Stomach (tissue), 9 donors: ENCODE measurements around the gene SULF2. TPM values are rescaled to one million over a fixed set of nuclear protein-coding genes. Genes with fewer than 3 reads are reported as not detected.
A peak's percentile ranks its signal among the peaks of the same experiment; 100 is the strongest.

Experiments
- DNase-seq, 2 donors: peaks; one replicate each; pipeline versions ENCODE4 v3.0.0 to v3.0.0-alpha.2; 2013 to 2019
- H3K27ac ChIP-seq, 5 donors: fragments of 200-600 bp in 4 of 5; sonication (generic) in 4 of 5; one replicate each; pipeline ENCODE4 v1.5.1; 2013 to 2019; ENCODE audit warnings: mild to moderate bottlenecking in 1 of 5, moderate library complexity in 1 of 5
- H3K27me3 ChIP-seq, 3 donors: fragments of 200-600 bp; sonication (generic); one replicate each; pipeline ENCODE4 v1.5.1; 2017 to 2019; ENCODE audit warnings: mixed run types in 1 of 3
- H3K36me3 ChIP-seq, 4 donors: fragments of 200-600 bp; sonication (generic); 1 replicate in 3 of 4; 2 replicates in 1 of 4; pipeline ENCODE4 v1.5.1; 2016 to 2019
- H3K4me1 ChIP-seq, 4 donors: fragments of 200-600 bp; sonication (generic); one replicate each; pipeline ENCODE4 v1.5.1; 2016 to 2019
- H3K4me3 ChIP-seq, 4 donors: fragments of 200-600 bp; sonication (generic) in 3 of 4; one replicate each; pipeline ENCODE4 v1.5.1; 2016 to 2019; ENCODE audit warnings: mild to moderate bottlenecking in 1 of 4
- H3K9me3 ChIP-seq, 4 donors: fragments of 200-600 bp; sonication (generic); one replicate each; pipeline ENCODE4 v1.5.1; 2016 to 2019
- CTCF ChIP-seq, 7 experiments: fragments of 450-650 bp in 4 of 7; fragments of 200-600 bp in 3 of 7; sonication (generic) in 3 of 7; IDR thresholded peaks; one replicate each; pipeline ENCODE4 v1.5.1; 2016 to 2019; ENCODE audit warnings: antibody characterized with exemption in 7 of 7, control low read depth in 2 of 7, mild to moderate bottlenecking in 1 of 7
- EP300 ChIP-seq: sonication (generic); formaldehyde crosslinking; IDR thresholded peaks from one replicate; pipeline ENCODE4 v1.6.1; 2017; ENCODE audit warnings: antibody characterized with exemption
- POLR2A ChIP-seq, 4 donors: fragments of 450-650 bp; IDR thresholded peaks; one replicate each; pipeline ENCODE4 v1.6.1; 2016; ENCODE audit warnings: antibody characterized with exemption in 4 of 4, control low read depth in 2 of 4, mild to moderate bottlenecking in 1 of 4, moderate library complexity in 1 of 4
- POLR2AphosphoS5 ChIP-seq, 3 donors: sonication (generic); formaldehyde crosslinking; IDR thresholded peaks; one replicate each; pipeline ENCODE4 v1.6.1; 2016; ENCODE audit warnings: antibody characterized with exemption in 3 of 3
- WGBS, 5 donors: extraction: QIAGEN DNeasy Blood & Tissue Kit in 3 of 5; methylation state at CpG; one replicate each; pipeline versions ENCODE4 v1.1.5 to v1.1.7; 2013 to 2018; 5-methylcytosine and 5-hydroxymethylcytosine counted together
- intact Hi-C: fragments of 100-400 bp; cut with DNase I; formaldehyde crosslinking; loops from one replicate; pipeline ENCODE4 v1.15.1; 2023; ENCODE audit warnings: low total_unique reads
- polyA plus RNA-seq, 3 donors: library from polyadenylated mRNA; stranded (reverse); fragments of 200-250 nt; gene quantifications; one replicate each; pipeline ENCODE4 v1.2.3, GENCODE V29; 2013
- total RNA-seq, 5 donors: library from RNA; depleted of rRNA; stranded (reverse); fragments of >200 nt; gene quantifications; one replicate each; pipeline versions ENCODE4 v1.1.0 to v1.2.3, GENCODE V29; 2014 to 2016
- donor health status: healthy with polysubstance abuse.
- donor health status: Bipolar disorder and iron deficiency.
- donor health status: healthy.

The SULF2 gene
- total and polyA plus RNA-seq, 8 donors = 9.0 to 226 (median 27.3) TPM

- TF ChIP-seq POLR2AphosphoS5 (IDR thresholded peaks at IDR 0.05) (peak in 1 of 3 donors; percentile 21), POLR2A (IDR thresholded peaks at IDR 0.05) (no peak)
- peaks cover 0 to 27% (median 9%) of the 10 kb centered on the region in 4 donors for H3K4me1 ChIP-seq
- peaks cover 0 to 3% (median 0%) of the 10 kb centered on the region in 4 donors for H3K36me3 ChIP-seq
- H3K27me3 ChIP-seq = no peaks in the 10 kb centered on the region
- intact Hi-C loops = no loop called here
- peak; percentile 58 to 63 for DNase-seq
- H3K27ac ChIP-seq = peak overlapping the region in 4 of 5 donors; percentile 7 to 52 (median 22)
- H3K9me3 ChIP-seq = peaks cover 0 to 11% (median 4%) of the 10 kb centered on the region in 4 donors
- no peak overlapping the region for H3K4me3 ChIP-seq
- WGBS, 5 donors = 50 to 57% (median 54%) methylated on average over 16 of the region's 16 CpGs
Measured at GRCh38 chr20:47768016-47768824, 17.1 kb downstream of the SULF2 start.

GRCh38 chr20:47765691-47766594 is 19.3 kb downstream of the SULF2 start:
- Histone ChIP-seq H3K4me1 (peaks cover 0 to 34% (median 9%) of the 10 kb centered on the region in 4 donors), H3K27me3 (no peaks in the 10 kb centered on the region), H3K4me3 (no peak overlapping the region), H3K27ac (peak overlapping the region in 1 of 5 donors; percentile 38), H3K36me3 (peaks cover 0 to 3% (median 0%) of the 10 kb centered on the region in 4 donors), H3K9me3 (peaks cover 0 to 8% (median 3%) of the 10 kb centered on the region in 4 donors)
- TF ChIP-seq POLR2AphosphoS5 (IDR thresholded peaks at IDR 0.05) (no peak), CTCF (IDR thresholded peaks at IDR 0.05) (no peak), POLR2A (IDR thresholded peaks at IDR 0.05) (no peak), EP300 (no peak)
- intact Hi-C loops = no loop called here
- no peak for DNase-seq
- 45 to 66% (median 56%) methylated on average over 4 of the region's 4 CpGs for WGBS, 5 donors

GRCh38 chr20:47765271-47765670 is 20.0 kb downstream of the SULF2 start:
- Histone ChIP-seq H3K27ac (no peak overlapping the region), H3K4me3 (no peak overlapping the region), H3K9me3 (peaks cover 0 to 1% (median 0%) of the 10 kb centered on the region in 4 donors), H3K36me3 (peaks cover 0 to 3% (median 0%) of the 10 kb centered on the region in 4 donors), H3K4me1 (peaks cover 0 to 34% (median 9%) of the 10 kb centered on the region in 4 donors), H3K27me3 (peaks cover 0 to 3% (median 0%) of the 10 kb centered on the region in 3 donors)
- no peak for DNase-seq
- intact Hi-C loops = no loop called here
- TF ChIP-seq POLR2A (IDR thresholded peaks at IDR 0.05) (no peak), CTCF (IDR thresholded peaks at IDR 0.05) (no peak), EP300 (no peak), POLR2AphosphoS5 (IDR thresholded peaks at IDR 0.05) (no peak)
- 68 to 86% (median 83%) methylated on average over 7 of the region's 7 CpGs for WGBS, 5 donors

GRCh38 chr20:47764154-47764733 is 21.0 kb downstream of the SULF2 start:
- WGBS, 5 donors = 84 to 94% (median 92%) methylated on average over 8 of the region's 8 CpGs
- no peak overlapping the region for H3K4me3 ChIP-seq
- no peak overlapping the region for H3K27ac ChIP-seq
- no peak for TF ChIP-seq POLR2AphosphoS5 (IDR thresholded peaks at IDR 0.05)
- TF ChIP-seq EP300 = no peak
- no peak for TF ChIP-seq CTCF (IDR thresholded peaks at IDR 0.05)
- TF ChIP-seq POLR2A (IDR thresholded peaks at IDR 0.05) = no peak
- no peak for DNase-seq
- peaks cover 0 to 10% (median 0%) of the 10 kb centered on the region in 3 donors for H3K27me3 ChIP-seq
- H3K36me3 ChIP-seq = peaks cover 0 to 3% (median 0%) of the 10 kb centered on the region in 4 donors
- H3K9me3 ChIP-seq = no peaks in the 10 kb centered on the region
- intact Hi-C loops = no loop called here
- peaks cover 0 to 29% (median 9%) of the 10 kb centered on the region in 4 donors for H3K4me1 ChIP-seq
